ENCODE measurements around the gene NXNL1. TPM values are rescaled to one million over a fixed set of nuclear protein-coding genes. Genes with fewer than 3 reads are reported as not detected.
A peak's percentile ranks its signal among the peaks of the same experiment; 100 is the strongest.

Gene NXNL1
- total and polyA plus RNA-seq, 2 of the 4 experiments (the other 2 are of a cell fraction), result not detected

DNA sequence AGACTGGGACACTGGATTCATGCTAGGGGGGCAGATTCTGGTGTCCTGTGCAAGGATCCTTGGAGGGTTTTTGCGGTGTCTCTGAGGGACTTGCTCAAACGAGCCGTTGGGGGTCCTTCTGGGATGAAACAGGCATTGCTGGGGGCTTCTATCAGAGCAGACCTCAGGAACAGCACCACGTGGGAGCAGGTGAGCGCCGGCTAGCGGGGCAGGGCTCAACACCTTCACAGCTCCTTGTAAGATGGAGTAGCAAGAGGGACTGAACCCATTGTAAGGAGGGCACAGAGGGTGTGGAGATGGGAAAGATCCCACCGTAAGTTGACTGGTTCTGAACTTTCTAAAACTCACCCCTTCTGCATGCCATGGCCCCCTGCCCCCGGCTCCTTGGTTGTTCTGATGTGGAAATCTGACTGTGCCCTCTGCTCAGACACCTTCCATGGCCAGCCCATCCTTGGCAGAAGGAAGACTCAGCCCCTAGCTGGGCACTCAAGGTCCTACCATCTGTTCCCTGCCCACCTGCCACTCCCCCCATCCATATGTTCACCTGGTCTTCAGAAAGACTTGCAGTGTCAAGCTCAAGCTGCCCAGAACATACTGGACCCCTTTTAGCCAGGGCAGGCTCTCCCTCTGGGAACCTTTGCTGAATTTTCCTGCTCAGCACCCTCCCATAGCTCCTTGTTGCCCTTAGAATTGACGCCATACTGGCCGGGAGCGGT is 10.8 kb upstream of the NXNL1 start:
- Histone ChIP-seq H3K4me3 (ENCODE audit: insufficient read depth, low read depth, low read length) (peak overlapping the region; percentile 91), H3K4me2 (ENCODE audit: low read depth, low read length) (peak overlapping the region; percentile 76), H2BK120ac (ENCODE audit: low read depth, low read length) (no peak overlapping the region), H3K56ac (ENCODE audit: extremely low read depth, insufficient read depth, low read length) (no peak overlapping the region), H3K9ac (ENCODE audit: low read depth, low read length) (peak overlapping the region; percentile 77), H2AK9ac (replicated peaks; ENCODE audit: low read depth, low read length, poor library complexity) (peak overlapping the region; percentile 67), H3K9me1 (ENCODE audit: insufficient read depth, low read length) (no peaks in the 10 kb centered on the region), H4K20me1 (ENCODE audit: insufficient read depth, low read length) (peaks cover 9% of the 10 kb centered on the region; the same call in 1 of the 2 replicates), H2BK20ac (ENCODE audit: low read depth, low read length) (no peak overlapping the region), H4K8ac (ENCODE audit: low read depth in 2 of 2, low read length in 2 of 2) (no peak overlapping the region), H3K9me3 (ENCODE audit: control insufficient read depth, insufficient read depth, low read length) (no peaks in the 10 kb centered on the region), H3K27ac (ENCODE audit: insufficient read depth, low read length) (no peak overlapping the region), H3K4me1 (ENCODE audit: control insufficient read depth, insufficient read depth, low read length) (peaks cover 18% of the 10 kb centered on the region), H2BK15ac (ENCODE audit: low read depth, low read length) (no peak overlapping the region), H2AFZ (replicated peaks; ENCODE audit: low read length, poor library complexity) (no peak overlapping the region), H3K18ac (ENCODE audit: low read depth, low read length) (no peak overlapping the region), H3K27me3 (ENCODE audit: control insufficient read depth, insufficient read depth, low read length) (no peaks in the 10 kb centered on the region), H4K5ac (ENCODE audit: low read depth, low read length) (no peak overlapping the region), H3K36me3 (ENCODE audit: control insufficient read depth, insufficient read depth, low read length) (no peaks in the 10 kb centered on the region), H2AK5ac (ENCODE audit: low read depth, low read length) (peak overlapping the region; percentile 43; the same call in 1 of the 2 replicates), H3K23ac (ENCODE audit: low read depth, low read length) (no peak overlapping the region; the same call in 1 of the 2 replicates), H3K79me1 (ENCODE audit: low read depth in 1 of 2, low read length in 2 of 2) (peaks cover 14 to 54% of the 10 kb centered on the region in 2 experiments), H2BK5ac (ENCODE audit: low read depth, low read length, poor library complexity, severe bottlenecking) (no peak overlapping the region), H4K91ac (ENCODE audit: insufficient read depth, low read depth, low read length) (no peak overlapping the region), H3K4ac (ENCODE audit: low read depth, low read length) (0 out of 2 replicates have a peak overlapping the region, but pooled peaks have one; percentile 10), H3K14ac (replicated peaks; ENCODE audit: low read depth, low read length) (0 out of 2 replicates have a peak overlapping the region, but pooled peaks have one; percentile 46)
- intact Hi-C loops (cut with micrococcal nuclease) (no loop called here), in situ Hi-C loops (cut with MboI; ENCODE audit: low sequenced_read_pairs) (no loop called here), dilution Hi-C loops (cut with HindIII; ENCODE audit: low sequenced_read_pairs, unreplicated experiment) (no loop called here)
- DNase-seq, result no peak
- no CpG with 5 or more reads among the region's 12 CpGs for WGBS, 2 experiments (ENCODE audit: extremely low coverage in 2 of 2, insufficient read length in 1 of 2)
- BruUV-seq (replicated peaks), result no TSS peak
- no peak for ATAC-seq (ENCODE audit: low read depth)
- TF ChIP-seq BHLHE40 (IDR thresholded peaks at IDR 0.05; ENCODE audit: low read depth, low read length) (no peak), MAFK (IDR thresholded peaks at IDR 0.05; ENCODE audit: low read depth, low read length) (no peak), RCOR1 (IDR thresholded peaks at IDR 0.05; ENCODE audit: insufficient replicate concordance, low read length) (no peak)
- ChIA-PET CTCF (no interaction called here), POLR2A (ENCODE audit: unreplicated experiment) (no interaction called here)

Data from IMR-90 (cell line).